Loucy (cell line): Measurements from ENCODE around the gene KIFC3.
"Not testable (repeated sequence)": the region's sequence is repeated elsewhere in the genome, so short reads cannot be mapped to it uniquely, and the experiment has no call there.

Experiments used
- H2AFZ ChIP-seq: fragments of 200-600 bp; sonication (generic); 2 replicates; pipeline ENCODE4 v1.6.0; 2016; ENCODE audit warnings: antibody characterized with exemption, mild to moderate bottlenecking, low read length, moderate library complexity
- H3F3A ChIP-seq: fragments of 200-600 bp; 2 replicates; pipeline ENCODE4 v1.6.0; 2016; ENCODE audit warnings: antibody characterized with exemption, low read depth, mild to moderate bottlenecking
- H3K27me3 ChIP-seq: fragments of 200-600 bp; sonication (generic); 2 replicates; pipeline ENCODE4 v1.6.1; 2014; ENCODE audit warnings: low read length, mild to moderate bottlenecking; ENCODE audit not compliant: insufficient read depth, poor library complexity, severe bottlenecking
- H3K36me3 ChIP-seq: fragments of 200-600 bp; sonication (generic); 2 replicates; pipeline ENCODE4 v1.6.1; 2016; ENCODE audit warnings: low read length; ENCODE audit not compliant: insufficient read depth
- H3K4me1 ChIP-seq: fragments of 200-600 bp; sonication (generic); 2 replicates; pipeline ENCODE4 v1.5.1; 2014; ENCODE audit warnings: low read length, mild to moderate bottlenecking; ENCODE audit not compliant: insufficient read depth, poor library complexity, severe bottlenecking
- H3K4me2 ChIP-seq: fragments of 200-600 bp; sonication (generic); 2 replicates; pipeline ENCODE4 v1.6.0; 2014; ENCODE audit warnings: antibody characterized with exemption, low read length, low read depth, mild to moderate bottlenecking; ENCODE audit not compliant: poor library complexity, severe bottlenecking
- H3K4me3 ChIP-seq: fragments of 200-600 bp; sonication (generic); 2 replicates; pipeline ENCODE4 v1.5.1; 2014; ENCODE audit warnings: low read length, mild to moderate bottlenecking, mixed read lengths; ENCODE audit not compliant: poor library complexity, severe bottlenecking
- H3K79me2 ChIP-seq: fragments of 200-600 bp; sonication (generic); 2 replicates; pipeline ENCODE4 v1.6.1; 2014; ENCODE audit warnings: low read length; ENCODE audit not compliant: insufficient read depth
- H3K9ac ChIP-seq: fragments of 200-600 bp; sonication (generic); 2 replicates; pipeline ENCODE4 v1.6.0; 2014; ENCODE audit warnings: mild to moderate bottlenecking, low read depth, low read length, moderate library complexity; ENCODE audit not compliant: poor library complexity, severe bottlenecking
- H3K9me2 ChIP-seq: fragments of 200-600 bp; sonication (generic); replicated peaks from 2 replicates; pipeline ENCODE4 v1.6.1; 2016; ENCODE audit warnings: low read depth, low read length, mixed read lengths
- H3K9me3 ChIP-seq: fragments of 200-600 bp; sonication (generic); 2 replicates; pipeline ENCODE4 v1.6.1; 2014; ENCODE audit warnings: mild to moderate bottlenecking, antibody characterized with exemption, low read length, low read depth; ENCODE audit not compliant: insufficient read depth
- H4K20me1 ChIP-seq: fragments of 200-600 bp; sonication (generic); 2 replicates; pipeline ENCODE4 v1.6.0; 2014; ENCODE audit warnings: antibody characterized with exemption, low read length, mild to moderate bottlenecking; ENCODE audit not compliant: insufficient read depth, poor library complexity, severe bottlenecking
- CTCF ChIP-seq: fragments of 200-600 bp; sonication (generic); conservative IDR thresholded peaks from 2 replicates; pipeline ENCODE4 v1.5.1; 2014; ENCODE audit warnings: mild to moderate bottlenecking, antibody characterized with exemption, low read length
- EZH2phosphoT487 ChIP-seq: fragments of 200-600 bp; IDR thresholded peaks from 2 replicates; pipeline ENCODE4 v1.6.1; 2018; ENCODE audit warnings: antibody characterized with exemption, mild to moderate bottlenecking, moderate library complexity, borderline replicate concordance

Gene KIFC3

GRCh38 chr16:57747091-57747490, 55.2 kb downstream of the KIFC3 start:
- Histone ChIP-seq H3K9me3 (no peaks in the 10 kb centered on the region), H3K4me1 (no peaks in the 10 kb centered on the region), H3K4me2 (no peak overlapping the region), H3K9ac (no peak overlapping the region), H4K20me1 (no peaks in the 10 kb centered on the region), H3K4me3 (no peak overlapping the region), H3K27me3 (no peaks in the 10 kb centered on the region), H3K9me2 (no peaks in the 10 kb centered on the region), H3K79me2 (no peaks in the 10 kb centered on the region), H3F3A (no peaks in the 10 kb centered on the region), H2AFZ (no peak overlapping the region), H3K36me3 (peaks cover 12% of the 10 kb centered on the region; the same call in 1 of the 2 replicates)
- no peak for TF ChIP-seq CTCF
- no peak for TF ChIP-seq EZH2phosphoT487

GRCh38 chr16:57746316-57746715, 56.0 kb downstream of the KIFC3 start:
- H3K9ac ChIP-seq, H3K4me3 ChIP-seq, H3K27me3 ChIP-seq, H3K4me1 ChIP-seq, H3K79me2 ChIP-seq, H3K9me3 ChIP-seq, H4K20me1 ChIP-seq, H2AFZ ChIP-seq, H3K9me2 ChIP-seq, H3K4me2 ChIP-seq, H3K36me3 ChIP-seq, H3F3A ChIP-seq: not testable (repeated sequence)

GRCh38 chr16:57745768-57746167, 56.5 kb downstream of the KIFC3 start:
- H4K20me1 ChIP-seq: no peaks in the 10 kb centered on the region

More at GRCh38 chr16:57745768-57746167, 56.5 kb downstream of the KIFC3 start:
- no peaks in the 10 kb centered on the region for H3K4me1 ChIP-seq
- no peak overlapping the region for H3K4me3 ChIP-seq
- TF ChIP-seq CTCF: no peak
- no peak for TF ChIP-seq EZH2phosphoT487
- no peaks in the 10 kb centered on the region for H3K79me2 ChIP-seq
- no peaks in the 10 kb centered on the region for H3K9me2 ChIP-seq
- H3K9me3 ChIP-seq: no peaks in the 10 kb centered on the region
- peaks cover 7% of the 10 kb centered on the region; the same call in 1 of the 2 replicates for H3K36me3 ChIP-seq
- no peak overlapping the region for H3K9ac ChIP-seq
- no peaks in the 10 kb centered on the region for H3K27me3 ChIP-seq
- H3F3A ChIP-seq: no peaks in the 10 kb centered on the region
- no peak overlapping the region for H2AFZ ChIP-seq
- H3K4me2 ChIP-seq: no peak overlapping the region
